ENCODE data around the gene PNPLA1. TPM values are rescaled to one million over a fixed set of nuclear protein-coding genes. Genes with fewer than 3 reads are reported as not detected.

PNPLA1 gene
- polyA plus RNA-seq, 1 donor: 0.27 TPM

DNA sequence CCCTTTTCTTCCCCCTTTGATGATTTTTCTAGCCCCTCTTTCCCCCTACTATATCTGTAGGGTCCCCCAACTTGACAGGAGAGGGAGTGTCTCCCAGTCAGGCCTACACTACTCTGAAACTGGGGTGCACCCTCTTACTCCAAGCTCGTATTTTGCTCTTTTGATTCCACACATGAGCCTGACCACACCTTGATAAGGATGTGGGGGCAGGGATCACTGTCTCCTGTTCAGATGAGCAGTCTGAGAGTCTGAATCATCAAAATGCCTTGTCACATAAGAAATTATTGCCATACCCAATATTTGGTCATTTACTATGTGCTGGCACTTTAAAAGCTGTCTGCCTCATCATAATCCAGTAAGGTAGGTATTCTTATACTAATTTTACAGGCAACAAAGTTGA lies 15.9 kb downstream of the PNPLA1 start:
- DNase-seq: no peak

- DNase-seq: no peak
Observed at GRCh38 chr6:36286858-36287257, 17.0 kb downstream of the PNPLA1 start.

- DNase-seq: no peak
Observed at GRCh38 chr6:36289281-36289878, 19.5 kb downstream of the PNPLA1 start.

DNA sequence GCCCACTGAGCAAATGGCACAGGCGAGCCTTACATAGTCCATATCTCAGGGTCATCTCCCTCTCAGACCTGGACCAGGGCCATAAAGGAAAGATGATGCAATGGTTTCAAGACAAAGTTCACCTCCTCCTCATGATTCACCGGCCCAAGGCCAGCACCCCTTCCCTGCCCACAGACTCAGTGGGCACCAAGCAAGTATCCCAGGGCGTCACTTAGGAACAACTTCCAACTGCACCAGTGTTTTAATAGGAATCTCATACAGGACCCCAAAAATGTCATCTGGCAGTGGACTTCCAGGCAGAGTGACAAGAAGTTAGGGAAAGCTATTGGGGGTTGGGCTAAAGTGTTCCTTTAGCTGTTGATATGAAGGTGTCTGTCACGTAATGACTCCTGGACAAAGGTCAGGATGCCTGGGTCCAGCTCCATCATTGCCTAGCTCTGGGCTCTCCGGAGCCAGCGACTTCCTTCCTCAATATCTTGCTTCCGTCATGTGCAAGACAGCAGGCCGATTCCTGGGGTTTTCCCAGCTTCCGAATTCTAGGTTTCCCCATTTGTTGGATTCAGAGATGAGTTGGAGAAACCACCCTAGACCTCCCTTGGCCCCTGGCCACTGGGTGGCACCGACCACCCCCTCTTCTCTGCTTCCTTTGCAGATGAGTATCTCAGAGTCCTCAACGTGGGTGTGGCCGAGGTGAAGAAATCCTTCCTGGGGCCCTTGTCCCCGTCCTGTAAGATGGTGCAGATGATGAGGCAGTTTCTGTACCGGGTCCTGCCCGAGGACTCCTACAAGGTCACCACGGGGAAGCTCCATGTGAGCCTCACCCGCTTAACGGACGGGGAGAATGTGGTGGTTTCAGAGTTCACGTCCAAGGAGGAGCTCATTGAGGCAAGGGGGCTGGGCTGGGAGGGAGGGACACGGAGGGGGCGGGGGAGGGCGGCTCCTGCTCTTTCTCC lies 21.1 kb downstream of the PNPLA1 start:
- DNase-seq: no peak

DNA sequence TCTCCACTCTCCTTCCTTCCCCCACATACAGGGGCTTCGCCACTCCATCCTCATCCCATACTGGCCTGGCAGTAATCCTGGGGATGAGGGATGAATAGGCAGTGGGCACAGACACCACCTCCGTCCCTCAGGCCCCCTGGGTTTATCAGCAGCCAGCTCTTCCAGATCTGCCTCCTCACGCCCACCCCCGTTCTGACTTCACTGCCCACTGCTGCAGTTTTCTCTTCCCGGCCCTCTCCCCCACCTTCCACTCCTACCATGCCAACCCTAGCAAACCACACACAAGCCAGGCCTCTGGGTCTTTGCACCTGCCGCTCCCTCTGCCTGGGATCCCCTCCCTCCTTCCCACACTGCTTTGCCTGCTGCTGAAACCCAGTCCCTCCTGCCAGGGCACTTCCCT lies 22.3 kb downstream of the PNPLA1 start:
- no peak for DNase-seq

- DNase-seq: no peak
Observed at GRCh38 chr6:36296240-36296639, 26.4 kb downstream of the PNPLA1 start.

DNA sequence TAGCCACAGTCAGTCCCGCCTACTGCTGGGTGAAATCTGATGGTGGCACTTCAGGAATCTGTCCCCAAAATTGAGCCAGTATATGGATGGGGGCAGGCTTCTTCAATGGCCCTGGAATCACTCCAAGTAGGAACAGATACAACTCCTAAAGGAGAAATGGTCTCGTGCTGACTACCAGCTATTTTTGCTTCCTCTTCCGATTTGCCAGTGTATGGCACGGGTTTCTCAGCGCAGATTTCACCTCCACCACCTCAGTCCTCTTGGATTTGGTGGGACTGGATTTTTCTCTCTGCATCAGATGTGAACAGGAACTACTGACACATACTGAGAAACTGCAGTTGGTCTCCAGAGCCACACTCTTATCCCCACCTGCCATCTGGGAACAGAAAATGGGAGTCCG lies 27.2 kb downstream of the PNPLA1 start:
- no peak for DNase-seq

DNA sequence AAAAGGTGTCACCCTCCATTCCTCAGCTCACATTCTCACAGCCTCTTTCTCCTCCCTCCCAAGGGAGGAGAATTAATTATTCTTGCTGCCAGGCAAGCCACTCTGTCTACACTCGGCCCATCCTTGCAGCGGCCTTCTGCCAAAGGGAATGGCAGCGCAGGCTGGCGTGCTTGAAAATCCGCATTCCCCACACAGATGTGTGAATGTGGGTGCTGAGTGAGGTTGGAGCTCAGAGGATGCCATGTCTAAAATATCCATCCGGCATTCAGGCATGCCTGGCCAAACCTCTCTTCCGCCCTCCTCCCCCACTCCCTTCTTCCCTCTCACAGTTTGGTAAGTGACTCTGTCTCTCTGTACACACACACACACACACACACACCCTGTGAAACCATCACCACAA lies 27.7 kb downstream of the PNPLA1 start:
- DNase-seq: no peak

DNA sequence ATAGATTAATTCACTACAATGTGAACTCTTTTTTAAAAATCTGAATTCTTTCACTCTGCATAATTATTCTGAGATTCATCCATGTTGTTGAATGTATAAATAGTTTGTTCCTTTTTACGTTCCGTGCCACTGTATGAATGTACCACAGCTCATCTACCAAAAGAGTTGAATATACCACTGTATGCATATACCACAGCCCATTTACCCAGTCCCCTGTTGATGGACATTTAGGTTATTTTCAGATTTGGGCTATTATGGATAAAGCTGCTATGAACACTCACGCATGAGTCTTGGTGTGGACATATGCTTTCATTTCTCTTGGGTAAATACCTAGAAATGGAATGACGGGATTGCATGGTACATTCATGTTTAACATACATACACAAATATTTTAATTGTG lies 28.2 kb downstream of the PNPLA1 start:
- DNase-seq: no peak

GRCh38 chr6:36301085-36301658 lies 31.3 kb downstream of the PNPLA1 start:
- DNase-seq: no peak

GRCh38 chr6:36301781-36302180 lies 31.9 kb downstream of the PNPLA1 start:
- no peak for DNase-seq

DNA sequence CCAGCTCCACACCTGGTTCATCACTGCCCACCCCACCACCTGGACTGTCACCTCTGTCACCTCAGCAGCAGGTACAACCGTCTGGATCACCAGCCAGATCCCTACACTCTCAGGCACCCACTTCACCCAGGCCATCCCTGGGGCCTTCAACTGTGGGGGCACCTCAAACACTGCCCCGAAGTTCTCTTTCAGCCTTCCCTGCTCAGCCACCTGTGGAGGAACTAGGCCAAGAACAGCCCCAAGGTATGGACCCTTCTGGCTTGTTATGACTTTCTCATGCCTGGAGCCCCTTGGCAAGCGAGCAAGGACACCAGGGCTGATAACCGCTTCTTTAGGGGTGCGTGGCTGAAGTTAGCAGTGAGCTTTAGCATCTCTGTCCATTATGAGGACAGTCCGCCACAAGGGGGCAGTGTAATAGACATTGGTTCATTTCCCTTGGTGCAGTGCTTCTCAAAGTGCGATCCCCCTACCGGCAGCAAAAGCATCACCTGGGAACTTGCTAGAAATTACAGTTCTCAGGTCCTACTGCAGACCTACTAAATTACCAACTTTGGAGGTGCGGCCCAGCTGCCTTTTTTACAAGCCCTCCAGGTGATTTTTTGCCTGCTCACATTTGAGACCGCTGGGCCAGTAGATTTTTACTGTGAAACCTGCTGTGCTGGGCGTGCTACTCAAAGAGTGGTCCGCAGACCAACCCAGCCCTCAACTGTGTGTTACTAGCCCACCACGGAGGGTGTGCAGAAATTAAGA lies 32.5 kb downstream of the PNPLA1 start:
- peak; percentile 89 for DNase-seq

- no peak for DNase-seq
Observed at GRCh38 chr6:36305885-36306284, 36.0 kb downstream of the PNPLA1 start.

DNA sequence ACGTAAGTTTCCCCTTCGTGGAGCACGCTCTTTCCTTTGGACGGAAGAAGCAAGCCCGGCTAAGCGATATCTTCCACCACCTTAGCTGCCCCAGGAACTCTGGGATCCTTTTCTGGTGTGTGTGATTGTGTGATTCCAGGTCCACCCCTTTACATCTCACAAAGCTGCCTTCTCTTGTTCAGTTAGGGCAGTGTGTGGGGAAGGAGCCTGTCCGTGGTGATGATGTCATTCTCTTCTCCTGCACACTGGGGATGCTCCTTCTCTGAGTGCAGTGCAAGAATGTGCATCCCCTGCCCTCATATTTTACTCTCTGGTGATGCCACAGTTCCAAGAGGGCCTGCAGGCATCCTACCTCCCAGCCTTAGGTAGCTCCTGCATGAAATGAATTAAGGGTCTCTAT lies 36.5 kb downstream of the PNPLA1 start:
- DNase-seq: no peak

DNA sequence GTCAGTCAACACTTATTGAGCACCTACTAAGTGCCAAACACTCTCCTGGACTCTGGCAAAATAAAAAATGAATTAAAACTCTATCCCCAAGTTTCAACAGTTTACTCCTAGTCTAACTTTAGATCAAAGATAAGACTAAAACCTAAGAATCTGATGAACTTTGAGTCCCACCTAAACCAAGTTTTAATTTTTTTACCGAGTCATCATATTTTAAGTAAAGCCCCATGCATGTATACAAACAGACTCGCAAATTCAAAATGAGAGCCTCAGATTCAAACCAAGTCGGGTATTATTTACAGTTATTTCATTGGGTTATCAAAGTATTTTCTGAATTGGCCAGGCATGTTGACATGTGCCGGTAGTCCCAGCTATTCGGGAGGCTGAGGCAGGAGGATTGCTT lies 38.7 kb downstream of the PNPLA1 start:
- DNase-seq: no peak

- DNase-seq: no peak
Observed at GRCh38 chr6:36309203-36309602, 39.3 kb downstream of the PNPLA1 start.

GRCh38 chr6:36309900-36310299 lies 40.0 kb downstream of the PNPLA1 start:
- no peak for DNase-seq

GRCh38 chr6:36312854-36313648 lies 43.2 kb downstream of the PNPLA1 start:
- no peak for DNase-seq

DNA sequence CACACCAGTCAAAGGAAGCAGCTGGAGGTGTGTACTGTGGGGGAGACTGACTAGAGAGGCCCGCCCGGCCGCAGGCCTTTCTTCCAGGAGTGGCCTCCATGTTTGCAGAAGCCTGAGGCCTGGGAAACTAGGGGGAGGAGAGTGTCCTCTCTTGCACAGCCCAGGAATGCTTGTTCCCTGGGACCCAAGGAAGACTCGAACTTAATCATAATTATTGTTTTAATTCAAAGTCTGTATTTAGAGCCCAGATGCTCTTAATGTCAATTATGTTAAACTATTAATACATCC lies 43.7 kb downstream of the PNPLA1 start:
- DNase-seq: no peak

GRCh38 chr6:36314221-36315014 lies 44.6 kb downstream of the PNPLA1 start:
- DNase-seq: no peak

- no peak for DNase-seq
Observed at GRCh38 chr6:36315921-36316320, 46.1 kb downstream of the PNPLA1 start.

GRCh38 chr6:36317623-36318022 lies 47.8 kb downstream of the PNPLA1 start:
- DNase-seq: no peak
